ENCODE results near the gene CHN2. TPM values are rescaled to one million over a fixed set of nuclear protein-coding genes. Genes with fewer than 3 reads are reported as not detected.

The CHN2 gene
- polyA plus RNA-seq, 1 of the 3 experiments (the other 2 are of a cell fraction), result 0.02 TPM

GRCh38 chr7:29308424-29308823 is 113.8 kb downstream of the CHN2 start:
- ChIA-PET CTCF (interaction anchor here (1.1 to 2.2 kb wide), 3 partner anchors 37 to 118 kb away, joined by 4 to 7 read pairs (median 5); no protein-coding TSS in a partner anchor), POLR2A (no interaction called here)
- H3K27me3 ChIP-seq (ENCODE audit: insufficient read depth), result no peaks in the 10 kb centered on the region
- H4K20me1 ChIP-seq (ENCODE audit: insufficient read depth), result no peaks in the 10 kb centered on the region
- WGBS (ENCODE audit: low lambda C conversion rate), result 48% methylated on average over 6 of the region's 6 CpGs
- no peak overlapping the region for H3K4me3 ChIP-seq (ENCODE audit: low read depth in 2 of 2, low read length in 1 of 2)
- TF ChIP-seq NRF1 (IDR thresholded peaks at IDR 0.05; ENCODE audit: low read depth, low read length), result no peak
- TF ChIP-seq FOSL2 (IDR thresholded peaks at IDR 0.05; ENCODE audit: borderline replicate concordance, low read depth), result no peak
- TF ChIP-seq TAF1 (IDR thresholded peaks at IDR 0.05; ENCODE audit: borderline replicate concordance, low read depth, low read length), result no peak
- TF ChIP-seq NFIC (IDR thresholded peaks at IDR 0.05; ENCODE audit: borderline replicate concordance), result no peak
- TF ChIP-seq RXRA (IDR thresholded peaks at IDR 0.05; ENCODE audit: borderline replicate concordance, low read depth), result no peak
- no peak for TF ChIP-seq CHD2 (IDR thresholded peaks at IDR 0.05; ENCODE audit: low read length, partially characterized antibody)
- no peak for TF ChIP-seq TEAD4 (IDR thresholded peaks at IDR 0.05; ENCODE audit: borderline replicate concordance, insufficient read depth)
- no peak for TF ChIP-seq FOXM1 (IDR thresholded peaks at IDR 0.05; ENCODE audit: low read depth)
- TF ChIP-seq POLR2AphosphoS5 (IDR thresholded peaks at IDR 0.05; ENCODE audit: low read depth, low read length), result no peak
- no peak for TF ChIP-seq ELF1 (IDR thresholded peaks at IDR 0.05)
- TF ChIP-seq ZBTB33 (IDR thresholded peaks at IDR 0.05; ENCODE audit: borderline replicate concordance, low read depth), result no peak
- TF ChIP-seq FOXJ3 (CRISPR knock-in tag; IDR thresholded peaks at IDR 0.05), result no peak
- no peak for TF ChIP-seq RCOR1 (IDR thresholded peaks at IDR 0.05; ENCODE audit: low read length)
- TF ChIP-seq RFX5 (IDR thresholded peaks at IDR 0.05; ENCODE audit: low read length), result no peak
- TF ChIP-seq GATA2 (CRISPR knock-in tag; IDR thresholded peaks at IDR 0.05), result no peak
- no peak for TF ChIP-seq USF1 (IDR thresholded peaks at IDR 0.05; ENCODE audit: borderline replicate concordance, low read depth)
- TF ChIP-seq SMC3 (IDR thresholded peaks at IDR 0.05; ENCODE audit: low read depth, low read length), result no peak
- no peaks in the 10 kb centered on the region for H3K9me2 ChIP-seq
- no peaks in the 10 kb centered on the region for H3F3A ChIP-seq (replicated peaks; ENCODE audit: insufficient read depth)
- H3K36me3 ChIP-seq (replicated peaks in 1 of 2; ENCODE audit: control insufficient read depth in 1 of 2, insufficient read depth in 2 of 2, low read length in 1 of 2), result no peaks in the 10 kb centered on the region
- no peak overlapping the region for H2AFZ ChIP-seq (ENCODE audit: low read depth)
- no peaks in the 10 kb centered on the region for H3K79me2 ChIP-seq (ENCODE audit: insufficient read depth)
- no peak overlapping the region for H3K27ac ChIP-seq (ENCODE audit: low read depth in 2 of 2, low read length in 1 of 2)
- H3K9ac ChIP-seq, result no peak overlapping the region
- H3K4me1 ChIP-seq (ENCODE audit: control insufficient read depth in 1 of 2, insufficient read depth in 2 of 2, low read depth in 1 of 2, low read length in 1 of 2), result peaks cover 0 to 18% of the 10 kb centered on the region in 2 experiments; a peak in 2 of 4 replicates
- H3K4me2 ChIP-seq, result no peak overlapping the region
- H3K9me3 ChIP-seq, result no peaks in the 10 kb centered on the region
- no peak for DNase-seq
